GM18499 (cell line): ENCODE results near the gene FZD2.
"Not testable (repeated sequence)": the region's sequence is repeated elsewhere in the genome, so short reads cannot be mapped to it uniquely, and the experiment has no call there.

Experiments
- ATAC-seq: cut with Tn5 transposase; IDR thresholded peaks from one replicate; pipeline ENCODE4 v1.9.1; 2021; ENCODE audit warnings: moderate number of reproducible peaks; ENCODE audit not compliant: insufficient read depth, unreplicated experiment

The FZD2 gene

GRCh38 chr17:44543905-44544523 lies 13.3 kb upstream of the FZD2 start:
- ATAC-seq = no peak

- ATAC-seq = no peak
Measured at GRCh38 chr17:44546671-44547606, 10.3 kb upstream of the FZD2 start.

- no peak for ATAC-seq
Measured at GRCh38 chr17:44547625-44548267, 9.5 kb upstream of the FZD2 start.

- no peak for ATAC-seq
Measured at GRCh38 chr17:44548376-44549230, 8.7 kb upstream of the FZD2 start.

- ATAC-seq = no peak
Measured at GRCh38 chr17:44549686-44550085, 7.6 kb upstream of the FZD2 start.

GRCh38 chr17:44552361-44552760 lies 4.9 kb upstream of the FZD2 start:
- no peak for ATAC-seq

GRCh38 chr17:44555099-44555498 lies 2.2 kb upstream of the FZD2 start:
- ATAC-seq = no peak

GRCh38 chr17:44556166-44556831 lies 985 bp upstream of the FZD2 start:
- ATAC-seq = no peak

- no peak for ATAC-seq
Measured at GRCh38 chr17:44557651-44558285, 484 bp downstream of the FZD2 start.

- no peak for ATAC-seq
Measured at GRCh38 chr17:44558334-44558709, 1.0 kb downstream of the FZD2 start.

GRCh38 chr17:44558710-44559633 lies 1.7 kb downstream of the FZD2 start:
- no peak for ATAC-seq

GRCh38 chr17:44559634-44560554 lies 2.6 kb downstream of the FZD2 start:
- no peak for ATAC-seq

- no peak for ATAC-seq
Measured at GRCh38 chr17:44561237-44561623, 3.9 kb downstream of the FZD2 start.

GRCh38 chr17:44564429-44564828 lies 7.1 kb downstream of the FZD2 start:
- no peak for ATAC-seq

GRCh38 chr17:44565866-44566443 lies 8.7 kb downstream of the FZD2 start:
- no peak for ATAC-seq

- not testable (repeated sequence) for ATAC-seq
Measured at GRCh38 chr17:44568311-44568944, 11.1 kb downstream of the FZD2 start.
